Measurements from ENCODE around the gene APAF1.

- no peak for TF ChIP-seq POLR2A (IDR thresholded peaks at IDR 0.05)
- no peak for TF ChIP-seq EP300 (IDR thresholded peaks at IDR 0.05; ENCODE audit: low read depth)
These were observed 127.7 kb downstream of the APAF1 start for GRCh38 chr12:98772818-98773217.
